ENCODE results near the gene ITK. TPM values are rescaled to one million over a fixed set of nuclear protein-coding genes. Genes with fewer than 3 reads are reported as not detected.

ITK gene
- total RNA-seq, 6 experiments from 2014 or later, result not detected

GRCh38 chr5:157214415-157214814, 33.8 kb downstream of the ITK start:
- H3K9me3 Mint-ChIP-seq, result no peaks in the 10 kb centered on the region
- no peak overlapping the region for H3K27ac Mint-ChIP-seq
- TF ChIP-seq CTCF (IDR thresholded peaks at IDR 0.05), result no peak
- peaks cover 15% of the 10 kb centered on the region for H3K27me3 Mint-ChIP-seq (ENCODE audit: insufficient read depth)
- no peaks in the 10 kb centered on the region for H3K36me3 Mint-ChIP-seq (ENCODE audit: low read depth)
- DNase-seq, result no peak
- no peaks in the 10 kb centered on the region for H3K4me1 Mint-ChIP-seq (ENCODE audit: low read depth)
- no peak overlapping the region for H3K4me3 Mint-ChIP-seq

- H3K36me3 Mint-ChIP-seq (ENCODE audit: low read depth), result no peaks in the 10 kb centered on the region
These were observed 34.3 kb downstream of the ITK start for GRCh38 chr5:157214861-157215513.

DNA sequence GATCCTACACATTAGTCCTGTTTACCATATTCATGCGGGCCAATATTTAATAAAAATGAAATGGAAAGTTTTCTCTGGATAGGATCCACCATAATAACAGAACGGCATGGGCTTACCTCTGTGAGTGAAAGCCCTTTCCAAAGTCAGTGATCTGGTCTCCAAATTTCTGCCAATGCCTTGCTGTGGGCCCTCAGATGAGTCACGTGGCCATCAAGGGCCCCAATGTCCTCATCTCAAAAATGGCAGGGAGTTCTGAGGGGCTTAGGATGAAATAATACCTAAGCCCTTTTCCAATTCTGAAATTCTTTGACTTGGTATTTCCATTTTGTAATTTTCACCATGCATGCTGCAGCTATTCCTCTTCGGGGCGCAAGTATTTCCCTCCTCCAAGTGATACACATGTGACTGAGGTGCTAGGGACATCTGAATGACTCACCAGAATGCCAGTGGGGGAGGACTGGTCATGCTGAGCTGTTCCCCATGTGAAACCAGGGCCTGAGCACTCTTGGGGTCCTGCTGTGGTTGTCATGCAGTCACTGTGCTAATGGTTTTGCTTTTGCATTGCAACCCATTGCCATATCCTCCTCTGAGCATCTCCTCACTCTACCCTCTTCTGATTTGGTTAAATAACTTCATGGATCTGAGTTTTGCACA, 35.0 kb downstream of the ITK start:
- H3K4me3 Mint-ChIP-seq, result no peak overlapping the region
- H3K4me1 Mint-ChIP-seq (ENCODE audit: low read depth), result no peaks in the 10 kb centered on the region
- TF ChIP-seq CTCF (IDR thresholded peaks at IDR 0.05), result no peak
- peaks cover 19% of the 10 kb centered on the region for H3K27me3 Mint-ChIP-seq (ENCODE audit: insufficient read depth)
- DNase-seq, result no peak
- H3K9me3 Mint-ChIP-seq, result no peaks in the 10 kb centered on the region
- no peak overlapping the region for H3K27ac Mint-ChIP-seq
- H3K36me3 Mint-ChIP-seq (ENCODE audit: low read depth), result no peaks in the 10 kb centered on the region

More at GRCh38 chr5:157214861-157215513, 34.3 kb downstream of the ITK start:
- Mint-ChIP-seq H3K27me3 (ENCODE audit: insufficient read depth) (peaks cover 19% of the 10 kb centered on the region), H3K4me3 (no peak overlapping the region), H3K9me3 (no peaks in the 10 kb centered on the region), H3K4me1 (ENCODE audit: low read depth) (no peaks in the 10 kb centered on the region), H3K27ac (no peak overlapping the region)
- no peak for TF ChIP-seq CTCF (IDR thresholded peaks at IDR 0.05)
- no peak for DNase-seq

DNA sequence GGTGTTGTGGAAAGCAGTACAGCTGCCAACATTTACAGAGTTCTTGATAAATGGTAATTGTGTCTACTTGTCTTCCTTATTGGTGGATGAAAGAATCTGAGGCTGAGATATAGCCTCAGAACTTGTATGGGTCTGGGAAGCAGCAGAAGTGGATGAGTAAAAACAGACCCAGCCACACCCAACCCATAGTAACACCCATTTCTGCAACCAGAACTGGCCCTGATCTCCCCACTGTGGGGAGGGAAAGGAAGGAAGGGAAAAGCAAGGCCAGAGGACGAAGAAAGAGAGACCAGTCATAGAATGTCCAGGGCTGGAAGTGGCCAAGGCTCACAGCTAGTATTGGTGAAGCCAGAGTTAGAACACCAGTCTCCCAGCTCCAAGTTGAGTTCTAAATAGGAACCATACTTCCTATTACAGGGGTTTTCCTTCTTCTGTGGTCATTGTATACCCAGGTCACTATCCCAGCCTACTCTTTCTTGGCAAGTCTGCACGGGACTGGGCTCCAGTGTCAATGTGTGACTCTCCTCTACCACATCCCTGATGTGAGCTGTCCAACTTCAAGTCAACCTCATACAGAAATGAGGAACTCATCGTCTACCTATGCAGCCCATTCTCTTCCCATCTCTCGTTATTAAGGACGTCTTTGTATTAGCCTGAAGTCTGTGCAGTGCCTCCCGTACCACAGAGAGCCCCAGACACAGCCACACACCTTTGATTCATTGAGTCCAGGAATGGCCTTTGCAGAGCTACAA, 35.9 kb downstream of the ITK start:
- no peaks in the 10 kb centered on the region for H3K9me3 Mint-ChIP-seq
- H3K27me3 Mint-ChIP-seq (ENCODE audit: insufficient read depth), result peaks cover 17% of the 10 kb centered on the region
- no peaks in the 10 kb centered on the region for H3K36me3 Mint-ChIP-seq (ENCODE audit: low read depth)
- no peak for TF ChIP-seq CTCF (IDR thresholded peaks at IDR 0.05)
- H3K4me3 Mint-ChIP-seq, result no peak overlapping the region
- no peaks in the 10 kb centered on the region for H3K4me1 Mint-ChIP-seq (ENCODE audit: low read depth)
- no peak for DNase-seq
- no peak overlapping the region for H3K27ac Mint-ChIP-seq

GRCh38 chr5:157217289-157218024, 36.8 kb downstream of the ITK start:
- no peak for DNase-seq
- no peak overlapping the region for H3K27ac Mint-ChIP-seq
- H3K36me3 Mint-ChIP-seq (ENCODE audit: low read depth), result no peaks in the 10 kb centered on the region
- H3K4me1 Mint-ChIP-seq (ENCODE audit: low read depth), result no peaks in the 10 kb centered on the region; the same call in 1 of the 2 replicates
- peaks cover 11% of the 10 kb centered on the region for H3K27me3 Mint-ChIP-seq (ENCODE audit: insufficient read depth)
- TF ChIP-seq CTCF (IDR thresholded peaks at IDR 0.05), result no peak
- no peaks in the 10 kb centered on the region for H3K9me3 Mint-ChIP-seq
- H3K4me3 Mint-ChIP-seq, result no peak overlapping the region

Measured in HFFc6 (cell line).